ENCODE measurements around the gene PRKG1.

DNA sequence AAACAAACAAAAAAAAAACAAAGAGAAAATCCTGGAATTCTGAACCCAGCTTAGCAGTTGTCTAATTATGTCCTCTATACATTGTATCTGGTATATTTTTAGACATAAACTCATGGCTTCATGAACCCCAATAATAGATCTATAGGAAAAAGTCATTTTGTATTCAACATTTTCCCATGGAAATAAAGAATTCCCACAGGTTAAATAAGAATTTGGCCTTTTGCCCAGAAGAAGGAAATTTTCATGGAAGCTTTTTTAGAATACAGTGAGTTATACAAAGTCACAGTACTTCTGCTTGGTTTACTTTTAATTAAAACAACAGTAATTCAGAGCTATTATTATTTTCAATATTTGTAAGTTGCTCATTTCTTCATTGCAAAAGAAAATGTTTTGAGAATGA lies 2.1 kb upstream of the PRKG1 start:
- TF ChIP-seq, protein P1, sequence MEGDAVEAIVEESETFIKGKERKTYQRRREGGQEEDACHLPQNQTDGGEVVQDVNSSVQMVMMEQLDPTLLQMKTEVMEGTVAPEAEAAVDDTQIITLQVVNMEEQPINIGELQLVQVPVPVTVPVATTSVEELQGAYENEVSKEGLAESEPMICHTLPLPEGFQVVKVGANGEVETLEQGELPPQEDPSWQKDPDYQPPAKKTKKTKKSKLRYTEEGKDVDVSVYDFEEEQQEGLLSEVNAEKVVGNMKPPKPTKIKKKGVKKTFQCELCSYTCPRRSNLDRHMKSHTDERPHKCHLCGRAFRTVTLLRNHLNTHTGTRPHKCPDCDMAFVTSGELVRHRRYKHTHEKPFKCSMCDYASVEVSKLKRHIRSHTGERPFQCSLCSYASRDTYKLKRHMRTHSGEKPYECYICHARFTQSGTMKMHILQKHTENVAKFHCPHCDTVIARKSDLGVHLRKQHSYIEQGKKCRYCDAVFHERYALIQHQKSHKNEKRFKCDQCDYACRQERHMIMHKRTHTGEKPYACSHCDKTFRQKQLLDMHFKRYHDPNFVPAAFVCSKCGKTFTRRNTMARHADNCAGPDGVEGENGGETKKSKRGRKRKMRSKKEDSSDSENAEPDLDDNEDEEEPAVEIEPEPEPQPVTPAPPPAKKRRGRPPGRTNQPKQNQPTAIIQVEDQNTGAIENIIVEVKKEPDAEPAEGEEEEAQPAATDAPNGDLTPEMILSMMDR (IDR thresholded peaks at IDR 0.05): no peak
- TF ChIP-seq POLR2A (IDR thresholded peaks at IDR 0.05): no peak
